ENCODE data around the gene LACC1. TPM values are rescaled to one million over a fixed set of nuclear protein-coding genes. Genes with fewer than 3 reads are reported as not detected.

The LACC1 gene
- polyA plus RNA-seq, 1 experiment, result 11.7 TPM

DNA sequence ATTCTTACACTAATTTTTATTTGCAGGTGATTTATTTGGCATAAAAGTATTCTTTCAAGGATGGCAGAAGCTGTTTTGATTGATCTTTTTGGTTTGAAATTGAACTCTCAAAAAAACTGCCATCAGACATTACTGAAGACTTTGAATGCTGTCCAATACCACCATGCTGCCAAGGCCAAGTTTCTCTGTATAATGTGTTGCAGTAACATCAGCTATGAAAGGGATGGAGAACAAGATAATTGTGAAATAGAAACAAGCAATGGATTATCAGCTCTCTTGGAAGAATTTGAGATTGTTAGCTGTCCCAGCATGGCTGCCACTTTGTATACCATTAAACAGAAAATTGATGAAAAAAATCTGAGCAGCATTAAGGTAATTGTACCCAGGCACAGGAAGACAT, 1.2 kb downstream of the LACC1 start:
- H3K27me3 ChIP-seq (ENCODE audit: control insufficient read depth, insufficient read depth, low read length), result no peaks in the 10 kb centered on the region
- ChIA-PET POLR2A (no interaction called here), CTCF (no interaction called here)
- H3K4me3 ChIP-seq (ENCODE audit: low read depth, low read length), result no peak overlapping the region
- TF ChIP-seq, protein P1, sequence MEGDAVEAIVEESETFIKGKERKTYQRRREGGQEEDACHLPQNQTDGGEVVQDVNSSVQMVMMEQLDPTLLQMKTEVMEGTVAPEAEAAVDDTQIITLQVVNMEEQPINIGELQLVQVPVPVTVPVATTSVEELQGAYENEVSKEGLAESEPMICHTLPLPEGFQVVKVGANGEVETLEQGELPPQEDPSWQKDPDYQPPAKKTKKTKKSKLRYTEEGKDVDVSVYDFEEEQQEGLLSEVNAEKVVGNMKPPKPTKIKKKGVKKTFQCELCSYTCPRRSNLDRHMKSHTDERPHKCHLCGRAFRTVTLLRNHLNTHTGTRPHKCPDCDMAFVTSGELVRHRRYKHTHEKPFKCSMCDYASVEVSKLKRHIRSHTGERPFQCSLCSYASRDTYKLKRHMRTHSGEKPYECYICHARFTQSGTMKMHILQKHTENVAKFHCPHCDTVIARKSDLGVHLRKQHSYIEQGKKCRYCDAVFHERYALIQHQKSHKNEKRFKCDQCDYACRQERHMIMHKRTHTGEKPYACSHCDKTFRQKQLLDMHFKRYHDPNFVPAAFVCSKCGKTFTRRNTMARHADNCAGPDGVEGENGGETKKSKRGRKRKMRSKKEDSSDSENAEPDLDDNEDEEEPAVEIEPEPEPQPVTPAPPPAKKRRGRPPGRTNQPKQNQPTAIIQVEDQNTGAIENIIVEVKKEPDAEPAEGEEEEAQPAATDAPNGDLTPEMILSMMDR (IDR thresholded peaks at IDR 0.05; ENCODE audit: low read depth, low read length), result no peak
- no peak overlapping the region for H3K27ac ChIP-seq (ENCODE audit: low read depth, low read length)
- no peaks in the 10 kb centered on the region for H3K9me3 ChIP-seq (ENCODE audit: control insufficient read depth, insufficient read depth, low read length)
- DNase-seq (ENCODE audit: low read depth, low spot score), result no peak

DNA sequence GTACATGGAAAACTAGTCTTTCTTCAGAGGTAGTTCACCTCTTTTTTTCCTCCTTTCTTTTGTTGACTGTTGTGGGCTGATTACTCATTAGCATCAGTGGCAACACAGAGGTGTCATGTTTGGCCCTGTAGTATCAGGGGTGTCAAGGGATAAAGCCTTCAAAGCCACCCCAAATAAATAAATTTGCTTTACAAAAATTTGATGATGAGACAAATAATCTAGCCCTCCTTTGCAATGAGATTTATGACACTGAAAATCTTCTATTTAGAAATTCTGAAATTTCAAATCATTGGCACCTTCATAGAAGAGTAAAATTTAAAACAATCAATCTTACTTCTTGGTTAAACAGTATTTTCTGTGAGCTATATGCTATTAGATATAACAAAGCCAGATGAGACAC, 1.9 kb downstream of the LACC1 start:
- CTCF ChIA-PET, result interaction anchor here (0.6 kb wide), 1 partner anchor 93 kb away, joined by 3 read pairs; no protein-coding TSS in a partner anchor
- no peaks in the 10 kb centered on the region for H3K9me3 ChIP-seq (ENCODE audit: control insufficient read depth, insufficient read depth, low read length)
- no peak for DNase-seq (ENCODE audit: low read depth, low spot score)
- no peak overlapping the region for H3K4me3 ChIP-seq (ENCODE audit: low read depth, low read length)
- H3K27me3 ChIP-seq (ENCODE audit: control insufficient read depth, insufficient read depth, low read length), result no peaks in the 10 kb centered on the region
- no peak overlapping the region for H3K27ac ChIP-seq (ENCODE audit: low read depth, low read length)
- TF ChIP-seq, protein P1 (IDR thresholded peaks at IDR 0.05; ENCODE audit: low read depth, low read length), result no peak
- POLR2A ChIA-PET, result no interaction called here

DNA sequence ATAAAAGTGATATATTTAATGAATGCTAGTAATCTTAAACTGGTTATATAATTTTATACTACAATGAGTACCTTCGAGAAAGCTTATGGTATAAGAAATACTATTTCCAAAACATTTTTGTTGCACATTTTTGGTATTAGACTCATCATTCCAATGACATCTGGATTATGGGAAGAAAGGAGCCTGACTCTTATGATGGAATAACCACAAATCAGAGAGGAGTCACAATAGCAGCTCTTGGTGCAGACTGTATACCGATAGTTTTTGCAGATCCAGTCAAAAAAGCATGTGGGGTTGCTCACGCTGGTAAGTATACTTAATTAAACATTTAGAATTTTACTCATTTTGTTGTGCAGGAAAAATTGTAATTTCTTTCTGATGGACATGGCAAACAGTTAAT, 3.9 kb downstream of the LACC1 start:
- TF ChIP-seq, protein P1 (IDR thresholded peaks at IDR 0.05; ENCODE audit: low read depth, low read length), result no peak
- Histone ChIP-seq H3K27ac (ENCODE audit: low read depth, low read length) (no peak overlapping the region), H3K27me3 (ENCODE audit: control insufficient read depth, insufficient read depth, low read length) (no peaks in the 10 kb centered on the region), H3K9me3 (ENCODE audit: control insufficient read depth, insufficient read depth, low read length) (no peaks in the 10 kb centered on the region), H3K4me3 (ENCODE audit: low read depth, low read length) (no peak overlapping the region)
- POLR2A ChIA-PET, result no interaction called here
- CTCF ChIA-PET, result no interaction called here
- DNase-seq (ENCODE audit: low read depth, low spot score), result no peak

DNA sequence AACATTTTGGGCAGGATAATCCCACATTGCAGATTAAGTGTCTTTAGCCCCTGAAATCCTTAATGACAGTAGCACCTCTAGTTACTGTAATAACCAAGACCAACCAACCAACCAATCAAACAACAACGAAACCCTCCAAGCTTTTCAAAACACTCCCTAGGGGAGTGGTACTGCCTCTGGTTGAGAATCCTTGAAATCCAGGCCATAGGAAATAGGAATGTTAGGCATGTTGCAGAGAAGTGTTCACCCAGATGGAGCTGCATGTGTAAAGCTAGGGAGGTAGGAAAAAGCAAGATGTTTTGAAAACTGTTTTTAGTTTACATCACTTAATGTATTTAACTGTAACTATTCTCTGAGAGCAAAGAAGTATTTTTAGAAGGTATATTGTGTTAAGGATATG, 4.5 kb downstream of the LACC1 start:
- no peak overlapping the region for H3K27ac ChIP-seq (ENCODE audit: low read depth, low read length)
- no peak for DNase-seq (ENCODE audit: low read depth, low spot score)
- ChIA-PET POLR2A (no interaction called here), CTCF (no interaction called here)
- no peaks in the 10 kb centered on the region for H3K9me3 ChIP-seq (ENCODE audit: control insufficient read depth, insufficient read depth, low read length)
- H3K4me3 ChIP-seq (ENCODE audit: low read depth, low read length), result no peak overlapping the region
- TF ChIP-seq, protein P1 (IDR thresholded peaks at IDR 0.05; ENCODE audit: low read depth, low read length), result no peak
- no peaks in the 10 kb centered on the region for H3K27me3 ChIP-seq (ENCODE audit: control insufficient read depth, insufficient read depth, low read length)

DNA sequence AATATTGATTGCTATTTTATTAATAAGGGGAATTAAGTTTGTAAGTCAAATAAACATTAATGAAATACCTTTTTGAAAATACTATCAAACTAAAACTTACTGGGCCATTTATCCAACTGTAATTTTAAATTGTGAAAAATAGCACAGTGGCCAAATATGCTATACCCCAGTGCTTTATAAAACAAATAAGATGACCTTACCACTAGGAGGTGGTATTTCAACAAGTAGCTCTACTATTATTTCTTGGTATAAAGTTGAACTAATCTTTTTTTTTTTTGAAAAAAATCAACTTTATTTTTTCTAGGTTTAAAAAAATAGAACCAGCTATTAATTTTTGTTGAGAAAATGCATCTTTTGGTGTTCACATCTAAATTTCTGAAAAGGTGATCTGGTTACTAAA, 14.7 kb downstream of the LACC1 start:
- no peak for DNase-seq (ENCODE audit: low read depth, low spot score)
- POLR2A ChIA-PET, result no interaction called here
- no peaks in the 10 kb centered on the region for H3K27me3 ChIP-seq (ENCODE audit: control insufficient read depth, insufficient read depth, low read length)
- CTCF ChIA-PET, result interaction anchor here (0.8 to 1.4 kb wide), 3 partner anchors 11 to 1032 kb away, joined by 3 read pairs; partner anchors contain the start of genes CCDC122 and LACC1
- no peaks in the 10 kb centered on the region for H3K9me3 ChIP-seq (ENCODE audit: control insufficient read depth, insufficient read depth, low read length)
- H3K27ac ChIP-seq (ENCODE audit: low read depth, low read length), result no peak overlapping the region
- TF ChIP-seq, protein P1 (IDR thresholded peaks at IDR 0.05; ENCODE audit: low read depth, low read length), result peak; percentile 20; the same call in 1 of the 2 replicates
- no peak overlapping the region for H3K4me3 ChIP-seq (ENCODE audit: low read depth, low read length)
